Liver (tissue), 3 donors: ENCODE measurements around the gene GARIN1A.

Experiments used
- FOXA1 ChIP-seq: IDR thresholded peaks from 2 replicates; pipeline ENCODE4 v1.6.1; 2016; ENCODE audit warnings: antibody characterized with exemption
- GABPA ChIP-seq, 2 donors: IDR thresholded peaks in 1 of 2; conservative IDR thresholded peaks in 1 of 2; 2 replicates each; pipeline ENCODE4 v1.6.1; 2016; ENCODE audit warnings: antibody characterized with exemption in 2 of 2, mild to moderate bottlenecking in 1 of 2, moderate library complexity in 1 of 2
- HNF4G ChIP-seq: IDR thresholded peaks from 2 replicates; pipeline ENCODE4 v1.6.1; 2016; ENCODE audit warnings: antibody characterized with exemption
- JUND ChIP-seq, 2 donors: IDR thresholded peaks; 2 replicates each; pipeline ENCODE4 v1.6.1; 2016; ENCODE audit warnings: antibody characterized with exemption in 2 of 2
- RAD21 ChIP-seq, 2 donors: IDR thresholded peaks; 2 replicates each; pipeline ENCODE4 v1.6.1; 2016; ENCODE audit warnings: antibody characterized with exemption in 2 of 2, mild to moderate bottlenecking in 2 of 2
- TAF1 ChIP-seq: conservative IDR thresholded peaks from 2 replicates; pipeline ENCODE4 v1.6.1; 2016; ENCODE audit warnings: antibody characterized with exemption, mild to moderate bottlenecking
- YY1 ChIP-seq: IDR thresholded peaks from 2 replicates; pipeline ENCODE4 v1.6.1; 2016; ENCODE audit warnings: antibody characterized with exemption, mild to moderate bottlenecking
- TF ChIP-seq, protein P1 (sequence below): fragments of 150-350 bp; IDR thresholded peaks from 2 replicates; pipeline ENCODE4 v1.5.1; 2017; ENCODE audit warnings: improper control_type of control experiment, low read depth, low read length; ENCODE audit not compliant: missing input control
- TF ChIP-seq, protein P2 (sequence below): IDR thresholded peaks from 2 replicates; pipeline ENCODE4 v1.6.1; 2016; ENCODE audit warnings: antibody characterized with exemption
- TF ChIP-seq, protein P3 (sequence below): IDR thresholded peaks from 2 replicates; pipeline ENCODE4 v1.6.1; 2016; ENCODE audit warnings: antibody characterized with exemption
- TF ChIP-seq, protein P4 (sequence below): IDR thresholded peaks from 2 replicates; pipeline ENCODE4 v1.6.1; 2016; ENCODE audit warnings: antibody characterized with exemption
- TF ChIP-seq, protein P5 (sequence below): IDR thresholded peaks from 2 replicates; pipeline ENCODE4 v1.6.1; 2016; ENCODE audit warnings: antibody characterized with exemption, mild to moderate bottlenecking
- donor health status: healthy.
- donor health status: healthy.

DNA sequence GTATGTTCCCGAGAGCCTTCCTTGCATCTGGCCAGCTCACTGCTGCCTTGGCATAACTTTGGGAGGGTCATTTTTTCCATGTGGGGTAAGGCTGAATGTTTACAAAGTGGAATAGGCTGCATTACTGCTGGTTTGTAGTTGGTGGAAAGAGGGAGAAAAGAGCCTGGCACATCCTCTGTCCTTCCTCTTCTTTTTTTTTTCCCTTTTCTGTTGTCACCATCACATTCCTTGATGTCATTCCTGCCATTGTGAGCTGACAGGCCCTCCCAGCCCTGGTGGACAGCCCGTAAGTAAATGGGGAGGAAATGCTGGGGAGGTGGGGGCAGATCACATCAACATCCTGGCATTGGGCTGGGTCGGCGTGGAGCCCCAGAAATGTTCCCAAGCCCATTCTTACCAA is at the start of gene GARIN1A:
- no peak for TF ChIP-seq RAD21 (IDR thresholded peaks at IDR 0.05)
- TF ChIP-seq FOXA1, result no peak
- TF ChIP-seq, protein P1, sequence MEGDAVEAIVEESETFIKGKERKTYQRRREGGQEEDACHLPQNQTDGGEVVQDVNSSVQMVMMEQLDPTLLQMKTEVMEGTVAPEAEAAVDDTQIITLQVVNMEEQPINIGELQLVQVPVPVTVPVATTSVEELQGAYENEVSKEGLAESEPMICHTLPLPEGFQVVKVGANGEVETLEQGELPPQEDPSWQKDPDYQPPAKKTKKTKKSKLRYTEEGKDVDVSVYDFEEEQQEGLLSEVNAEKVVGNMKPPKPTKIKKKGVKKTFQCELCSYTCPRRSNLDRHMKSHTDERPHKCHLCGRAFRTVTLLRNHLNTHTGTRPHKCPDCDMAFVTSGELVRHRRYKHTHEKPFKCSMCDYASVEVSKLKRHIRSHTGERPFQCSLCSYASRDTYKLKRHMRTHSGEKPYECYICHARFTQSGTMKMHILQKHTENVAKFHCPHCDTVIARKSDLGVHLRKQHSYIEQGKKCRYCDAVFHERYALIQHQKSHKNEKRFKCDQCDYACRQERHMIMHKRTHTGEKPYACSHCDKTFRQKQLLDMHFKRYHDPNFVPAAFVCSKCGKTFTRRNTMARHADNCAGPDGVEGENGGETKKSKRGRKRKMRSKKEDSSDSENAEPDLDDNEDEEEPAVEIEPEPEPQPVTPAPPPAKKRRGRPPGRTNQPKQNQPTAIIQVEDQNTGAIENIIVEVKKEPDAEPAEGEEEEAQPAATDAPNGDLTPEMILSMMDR, result no peak
- no peak for TF ChIP-seq TAF1
- TF ChIP-seq, protein P2, sequence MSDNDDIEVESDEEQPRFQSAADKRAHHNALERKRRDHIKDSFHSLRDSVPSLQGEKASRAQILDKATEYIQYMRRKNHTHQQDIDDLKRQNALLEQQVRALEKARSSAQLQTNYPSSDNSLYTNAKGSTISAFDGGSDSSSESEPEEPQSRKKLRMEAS, result no peak
- TF ChIP-seq, protein P3, sequence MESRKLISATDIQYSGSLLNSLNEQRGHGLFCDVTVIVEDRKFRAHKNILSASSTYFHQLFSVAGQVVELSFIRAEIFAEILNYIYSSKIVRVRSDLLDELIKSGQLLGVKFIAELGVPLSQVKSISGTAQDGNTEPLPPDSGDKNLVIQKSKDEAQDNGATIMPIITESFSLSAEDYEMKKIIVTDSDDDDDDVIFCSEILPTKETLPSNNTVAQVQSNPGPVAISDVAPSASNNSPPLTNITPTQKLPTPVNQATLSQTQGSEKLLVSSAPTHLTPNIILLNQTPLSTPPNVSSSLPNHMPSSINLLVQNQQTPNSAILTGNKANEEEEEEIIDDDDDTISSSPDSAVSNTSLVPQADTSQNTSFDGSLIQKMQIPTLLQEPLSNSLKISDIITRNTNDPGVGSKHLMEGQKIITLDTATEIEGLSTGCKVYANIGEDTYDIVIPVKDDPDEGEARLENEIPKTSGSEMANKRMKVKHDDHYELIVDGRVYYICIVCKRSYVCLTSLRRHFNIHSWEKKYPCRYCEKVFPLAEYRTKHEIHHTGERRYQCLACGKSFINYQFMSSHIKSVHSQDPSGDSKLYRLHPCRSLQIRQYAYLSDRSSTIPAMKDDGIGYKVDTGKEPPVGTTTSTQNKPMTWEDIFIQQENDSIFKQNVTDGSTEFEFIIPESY, result no peak
- no peak for TF ChIP-seq HNF4G
- no peak for TF ChIP-seq YY1
- TF ChIP-seq, protein P4, sequence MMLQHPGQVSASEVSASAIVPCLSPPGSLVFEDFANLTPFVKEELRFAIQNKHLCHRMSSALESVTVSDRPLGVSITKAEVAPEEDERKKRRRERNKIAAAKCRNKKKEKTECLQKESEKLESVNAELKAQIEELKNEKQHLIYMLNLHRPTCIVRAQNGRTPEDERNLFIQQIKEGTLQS, result no peak
- TF ChIP-seq, protein P5, sequence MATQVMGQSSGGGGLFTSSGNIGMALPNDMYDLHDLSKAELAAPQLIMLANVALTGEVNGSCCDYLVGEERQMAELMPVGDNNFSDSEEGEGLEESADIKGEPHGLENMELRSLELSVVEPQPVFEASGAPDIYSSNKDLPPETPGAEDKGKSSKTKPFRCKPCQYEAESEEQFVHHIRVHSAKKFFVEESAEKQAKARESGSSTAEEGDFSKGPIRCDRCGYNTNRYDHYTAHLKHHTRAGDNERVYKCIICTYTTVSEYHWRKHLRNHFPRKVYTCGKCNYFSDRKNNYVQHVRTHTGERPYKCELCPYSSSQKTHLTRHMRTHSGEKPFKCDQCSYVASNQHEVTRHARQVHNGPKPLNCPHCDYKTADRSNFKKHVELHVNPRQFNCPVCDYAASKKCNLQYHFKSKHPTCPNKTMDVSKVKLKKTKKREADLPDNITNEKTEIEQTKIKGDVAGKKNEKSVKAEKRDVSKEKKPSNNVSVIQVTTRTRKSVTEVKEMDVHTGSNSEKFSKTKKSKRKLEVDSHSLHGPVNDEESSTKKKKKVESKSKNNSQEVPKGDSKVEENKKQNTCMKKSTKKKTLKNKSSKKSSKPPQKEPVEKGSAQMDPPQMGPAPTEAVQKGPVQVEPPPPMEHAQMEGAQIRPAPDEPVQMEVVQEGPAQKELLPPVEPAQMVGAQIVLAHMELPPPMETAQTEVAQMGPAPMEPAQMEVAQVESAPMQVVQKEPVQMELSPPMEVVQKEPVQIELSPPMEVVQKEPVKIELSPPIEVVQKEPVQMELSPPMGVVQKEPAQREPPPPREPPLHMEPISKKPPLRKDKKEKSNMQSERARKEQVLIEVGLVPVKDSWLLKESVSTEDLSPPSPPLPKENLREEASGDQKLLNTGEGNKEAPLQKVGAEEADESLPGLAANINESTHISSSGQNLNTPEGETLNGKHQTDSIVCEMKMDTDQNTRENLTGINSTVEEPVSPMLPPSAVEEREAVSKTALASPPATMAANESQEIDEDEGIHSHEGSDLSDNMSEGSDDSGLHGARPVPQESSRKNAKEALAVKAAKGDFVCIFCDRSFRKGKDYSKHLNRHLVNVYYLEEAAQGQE, result no peak
- no peak for TF ChIP-seq JUND (IDR thresholded peaks at IDR 0.05)
- no peak for TF ChIP-seq GABPA (IDR thresholded peaks at IDR 0.05 in 1 of 2, conservative IDR thresholded peaks at IDR 0.05 in 1 of 2)
